ENCODE results near the gene ZPBP. TPM values are rescaled to one million over a fixed set of nuclear protein-coding genes. Genes with fewer than 3 reads are reported as not detected.

The ZPBP gene
- total and polyA plus RNA-seq, 2 of the 4 experiments (the other 2 are of a cell fraction) = not detected

DNA sequence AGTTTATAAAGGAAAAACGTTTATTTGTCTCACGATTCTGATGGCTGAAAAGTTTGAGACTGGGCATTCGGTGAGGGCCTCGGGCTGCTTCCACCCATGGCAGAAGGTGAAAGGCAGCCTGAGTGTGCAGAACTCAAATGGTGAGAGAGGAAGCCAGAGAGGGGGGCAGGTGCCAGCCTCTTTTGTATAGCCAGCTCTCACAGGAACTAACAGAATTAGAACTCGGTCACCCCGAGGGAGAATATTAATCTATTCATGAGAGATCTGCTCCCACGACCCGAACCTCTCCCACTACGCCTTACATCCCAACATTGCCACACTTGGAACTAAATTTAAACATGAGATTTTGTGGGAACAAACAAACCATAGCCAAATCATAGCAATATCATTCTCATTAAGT lies 112.6 kb downstream of the ZPBP start:
- Histone ChIP-seq H2AFZ (replicated peaks; ENCODE audit: low read length, poor library complexity) (no peak overlapping the region), H4K20me1 (ENCODE audit: insufficient read depth, low read length) (no peaks in the 10 kb centered on the region), H3K36me3 (ENCODE audit: control insufficient read depth, insufficient read depth, low read length) (no peaks in the 10 kb centered on the region), H3K9me3 (ENCODE audit: control insufficient read depth, insufficient read depth, low read length) (peaks cover 2% of the 10 kb centered on the region; the same call in 1 of the 2 replicates), H3K4me2 (ENCODE audit: low read depth, low read length) (no peak overlapping the region), H2BK120ac (ENCODE audit: low read depth, low read length) (no peak overlapping the region), H3K14ac (replicated peaks; ENCODE audit: low read depth, low read length) (no peak overlapping the region), H2BK20ac (ENCODE audit: low read depth, low read length) (no peak overlapping the region), H3K79me1 (ENCODE audit: low read depth in 1 of 2, low read length in 2 of 2) (no peaks in the 10 kb centered on the region), H3K27me3 (ENCODE audit: control insufficient read depth, insufficient read depth, low read length) (no peaks in the 10 kb centered on the region), H3K23ac (ENCODE audit: low read depth, low read length) (no peak overlapping the region), H3K4me1 (ENCODE audit: control insufficient read depth, insufficient read depth, low read length) (no peaks in the 10 kb centered on the region), H2BK5ac (ENCODE audit: low read depth, low read length, poor library complexity, severe bottlenecking) (no peak overlapping the region), H3K9me1 (ENCODE audit: insufficient read depth, low read length) (no peaks in the 10 kb centered on the region), H2BK15ac (ENCODE audit: low read depth, low read length) (no peak overlapping the region), H3K4me3 (ENCODE audit: insufficient read depth, low read depth, low read length) (no peak overlapping the region), H3K18ac (ENCODE audit: low read depth, low read length) (no peak overlapping the region), H4K5ac (ENCODE audit: low read depth, low read length) (no peak overlapping the region), H3K4ac (ENCODE audit: low read depth, low read length) (no peak overlapping the region), H2AK9ac (replicated peaks; ENCODE audit: low read depth, low read length, poor library complexity) (no peak overlapping the region), H3K9ac (ENCODE audit: low read depth, low read length) (no peak overlapping the region), H4K91ac (ENCODE audit: insufficient read depth, low read depth, low read length) (no peak overlapping the region), H2AK5ac (ENCODE audit: low read depth, low read length) (no peak overlapping the region), H4K8ac (ENCODE audit: low read depth in 2 of 2, low read length in 2 of 2) (no peak overlapping the region), H3K27ac (ENCODE audit: insufficient read depth, low read length) (no peak overlapping the region), H3K56ac (ENCODE audit: extremely low read depth, insufficient read depth, low read length) (no peak overlapping the region)
- ChIA-PET POLR2A (ENCODE audit: unreplicated experiment) (no interaction called here), CTCF (no interaction called here)
- DNase-seq = no peak
- no TSS peak for BruUV-seq (replicated peaks)
- dilution Hi-C loops (cut with HindIII; ENCODE audit: low sequenced_read_pairs, unreplicated experiment) (no loop called here), in situ Hi-C loops (cut with MboI; ENCODE audit: low sequenced_read_pairs) (no loop called here), intact Hi-C loops (cut with micrococcal nuclease) (no loop called here)
- ATAC-seq (ENCODE audit: low read depth) = no peak
- WGBS, 2 experiments (ENCODE audit: extremely low coverage in 2 of 2, insufficient read length in 1 of 2) = no CpG with 5 or more reads among the region's 9 CpGs
- TF ChIP-seq SMC3 (IDR thresholded peaks at IDR 0.05; ENCODE audit: low read depth, low read length) = no peak
- TF ChIP-seq USF2 (IDR thresholded peaks at IDR 0.05; ENCODE audit: low read depth, low read length) = no peak
- TF ChIP-seq RAD21 (IDR thresholded peaks at IDR 0.05; ENCODE audit: low read length) = no peak
- no peak for TF ChIP-seq BHLHE40 (IDR thresholded peaks at IDR 0.05; ENCODE audit: low read depth, low read length)

Data from IMR-90 (cell line).